Measurements from ENCODE around the gene TACC2. TPM values are rescaled to one million over a fixed set of nuclear protein-coding genes. Genes with fewer than 3 reads are reported as not detected.

Gene TACC2
- total RNA-seq, 1 donor from 2014 or later: 400 TPM

GRCh38 chr10:122034149-122034756 lies 45.3 kb downstream of the TACC2 start:
- intact Hi-C loops (cut with micrococcal nuclease): no loop called here
- peak overlapping the region; percentile 78 for H3K27ac ChIP-seq (replicated peaks)

DNA sequence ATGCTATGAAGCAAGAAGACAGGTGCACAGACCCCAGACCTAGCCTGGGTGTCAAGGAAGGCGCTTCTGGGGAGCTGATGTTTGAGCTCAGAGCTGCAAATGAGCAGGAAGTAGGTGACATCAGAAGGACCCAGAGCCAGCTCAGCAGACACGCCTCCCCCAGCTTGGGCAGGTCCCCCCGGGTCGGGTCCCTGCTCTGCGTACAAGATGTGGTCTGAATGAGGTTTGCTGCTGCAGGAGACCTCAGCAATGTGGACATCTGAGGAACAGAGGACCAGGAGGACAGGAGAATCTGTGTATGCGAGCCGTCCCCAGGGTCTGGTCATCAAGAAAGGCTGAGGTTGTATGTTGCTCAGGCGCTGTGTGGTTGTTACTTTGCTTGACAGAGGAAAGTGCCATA lies 51.8 kb downstream of the TACC2 start:
- Histone ChIP-seq H3K36me3 (no peaks in the 10 kb centered on the region), H3K27me3 (ENCODE audit: low read depth) (peaks cover 23% of the 10 kb centered on the region), H3K4me1 (peaks cover 67% of the 10 kb centered on the region), H3K27ac (replicated peaks) (peak overlapping the region; percentile 80), H3K9me3 (replicated peaks) (no peaks in the 10 kb centered on the region), H3K4me3 (no peak overlapping the region)
- no peak for DNase-seq
- TF ChIP-seq, protein P1, sequence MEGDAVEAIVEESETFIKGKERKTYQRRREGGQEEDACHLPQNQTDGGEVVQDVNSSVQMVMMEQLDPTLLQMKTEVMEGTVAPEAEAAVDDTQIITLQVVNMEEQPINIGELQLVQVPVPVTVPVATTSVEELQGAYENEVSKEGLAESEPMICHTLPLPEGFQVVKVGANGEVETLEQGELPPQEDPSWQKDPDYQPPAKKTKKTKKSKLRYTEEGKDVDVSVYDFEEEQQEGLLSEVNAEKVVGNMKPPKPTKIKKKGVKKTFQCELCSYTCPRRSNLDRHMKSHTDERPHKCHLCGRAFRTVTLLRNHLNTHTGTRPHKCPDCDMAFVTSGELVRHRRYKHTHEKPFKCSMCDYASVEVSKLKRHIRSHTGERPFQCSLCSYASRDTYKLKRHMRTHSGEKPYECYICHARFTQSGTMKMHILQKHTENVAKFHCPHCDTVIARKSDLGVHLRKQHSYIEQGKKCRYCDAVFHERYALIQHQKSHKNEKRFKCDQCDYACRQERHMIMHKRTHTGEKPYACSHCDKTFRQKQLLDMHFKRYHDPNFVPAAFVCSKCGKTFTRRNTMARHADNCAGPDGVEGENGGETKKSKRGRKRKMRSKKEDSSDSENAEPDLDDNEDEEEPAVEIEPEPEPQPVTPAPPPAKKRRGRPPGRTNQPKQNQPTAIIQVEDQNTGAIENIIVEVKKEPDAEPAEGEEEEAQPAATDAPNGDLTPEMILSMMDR (IDR thresholded peaks at IDR 0.05; ENCODE audit: borderline replicate concordance): no peak
- intact Hi-C loops (cut with micrococcal nuclease): no loop called here

More at GRCh38 chr10:122034149-122034756, 45.3 kb downstream of the TACC2 start:
- no peaks in the 10 kb centered on the region for H3K36me3 ChIP-seq
- no peaks in the 10 kb centered on the region for H3K9me3 ChIP-seq (replicated peaks)
- no peak for DNase-seq
- no peak overlapping the region for H3K4me3 ChIP-seq
- TF ChIP-seq, protein P1 (IDR thresholded peaks at IDR 0.05; ENCODE audit: borderline replicate concordance): no peak
- H3K27me3 ChIP-seq (ENCODE audit: low read depth): peaks cover 20% of the 10 kb centered on the region
- peaks cover 77% of the 10 kb centered on the region for H3K4me1 ChIP-seq

- DNase-seq: no peak
- Histone ChIP-seq H3K27ac (replicated peaks) (peak overlapping the region; percentile 74), H3K36me3 (no peaks in the 10 kb centered on the region), H3K9me3 (replicated peaks) (no peaks in the 10 kb centered on the region), H3K4me3 (no peak overlapping the region), H3K4me1 (peaks cover 61% of the 10 kb centered on the region), H3K27me3 (ENCODE audit: low read depth) (peaks cover 15% of the 10 kb centered on the region)
- intact Hi-C loops (cut with micrococcal nuclease): no loop called here
- TF ChIP-seq, protein P1 (IDR thresholded peaks at IDR 0.05; ENCODE audit: borderline replicate concordance): no peak
Measured at GRCh38 chr10:122042836-122043235, 53.9 kb downstream of the TACC2 start.

DNA sequence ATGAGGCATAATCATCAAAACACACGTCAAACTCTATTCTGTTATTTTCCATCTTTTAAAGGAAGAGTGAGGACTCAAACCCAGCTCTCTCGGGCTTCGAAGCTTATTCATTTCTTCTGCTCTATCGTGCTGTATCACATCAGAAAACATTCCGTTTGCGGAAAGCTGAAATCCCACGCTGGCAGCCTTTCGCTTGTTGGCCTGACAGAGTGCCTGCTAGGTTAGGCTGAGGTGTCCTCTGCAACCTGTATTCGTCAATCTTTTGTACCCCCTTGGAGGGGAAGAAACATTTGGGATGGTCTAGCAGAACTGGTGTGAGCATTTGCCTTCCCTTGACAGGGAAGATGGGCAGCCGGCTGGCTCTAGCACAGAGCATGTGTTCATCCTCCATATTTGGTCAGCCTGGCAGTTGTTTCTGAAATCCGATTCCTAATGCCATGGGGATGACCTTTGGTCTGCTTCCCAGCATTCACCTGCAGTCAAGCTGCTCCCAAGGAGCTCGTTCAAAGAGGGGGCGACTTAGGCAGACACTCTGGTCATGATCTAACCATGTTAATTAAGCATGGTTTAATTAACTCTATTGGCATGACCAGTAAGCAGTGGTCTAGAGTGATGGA lies 55.2 kb downstream of the TACC2 start:
- Histone ChIP-seq H3K27ac (replicated peaks) (peak overlapping the region; percentile 74), H3K4me1 (peaks cover 58% of the 10 kb centered on the region), H3K27me3 (ENCODE audit: low read depth) (peaks cover 3% of the 10 kb centered on the region), H3K9me3 (replicated peaks) (no peaks in the 10 kb centered on the region), H3K4me3 (no peak overlapping the region), H3K36me3 (no peaks in the 10 kb centered on the region)
- intact Hi-C loops (cut with micrococcal nuclease): no loop called here
- no peak for DNase-seq
- TF ChIP-seq, protein P1 (IDR thresholded peaks at IDR 0.05; ENCODE audit: borderline replicate concordance): no peak

DNA sequence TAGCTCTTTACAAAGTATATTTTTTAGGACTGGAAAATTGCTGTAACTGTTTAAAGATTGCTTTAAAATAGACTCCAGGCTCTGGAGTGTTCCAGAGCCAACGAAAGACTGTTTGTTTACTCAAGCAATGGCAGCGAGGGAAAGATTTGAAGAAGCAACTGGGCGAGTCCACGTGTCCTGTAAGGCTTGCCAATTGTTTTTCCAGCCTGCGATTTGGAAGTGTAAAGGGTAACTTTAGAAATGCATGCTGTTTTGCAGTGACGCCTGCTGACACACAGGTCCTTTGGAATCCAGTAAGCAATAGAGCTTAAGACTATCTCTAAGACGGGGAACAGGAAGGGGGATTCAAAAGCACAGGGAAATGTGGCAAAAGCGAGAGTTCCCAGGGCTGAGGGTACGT lies 55.8 kb downstream of the TACC2 start:
- Histone ChIP-seq H3K27me3 (ENCODE audit: low read depth) (no peaks in the 10 kb centered on the region), H3K9me3 (replicated peaks) (no peaks in the 10 kb centered on the region), H3K4me3 (no peak overlapping the region), H3K36me3 (no peaks in the 10 kb centered on the region), H3K4me1 (peaks cover 56% of the 10 kb centered on the region), H3K27ac (replicated peaks) (peak overlapping the region; percentile 74)
- intact Hi-C loops (cut with micrococcal nuclease): no loop called here
- no peak for DNase-seq
- TF ChIP-seq, protein P1 (IDR thresholded peaks at IDR 0.05; ENCODE audit: borderline replicate concordance): no peak
